GM18508 (cell line): ENCODE measurements around the gene ARHGAP21.
A peak's percentile ranks its signal among the peaks of the same experiment; 100 is the strongest.

Experiments used
- ATAC-seq: cut with Tn5 transposase; IDR thresholded peaks from one replicate; pipeline ENCODE4 v1.9.1; 2021; ENCODE audit warnings: moderate number of reproducible peaks; ENCODE audit not compliant: insufficient read depth, unreplicated experiment

Gene ARHGAP21

DNA sequence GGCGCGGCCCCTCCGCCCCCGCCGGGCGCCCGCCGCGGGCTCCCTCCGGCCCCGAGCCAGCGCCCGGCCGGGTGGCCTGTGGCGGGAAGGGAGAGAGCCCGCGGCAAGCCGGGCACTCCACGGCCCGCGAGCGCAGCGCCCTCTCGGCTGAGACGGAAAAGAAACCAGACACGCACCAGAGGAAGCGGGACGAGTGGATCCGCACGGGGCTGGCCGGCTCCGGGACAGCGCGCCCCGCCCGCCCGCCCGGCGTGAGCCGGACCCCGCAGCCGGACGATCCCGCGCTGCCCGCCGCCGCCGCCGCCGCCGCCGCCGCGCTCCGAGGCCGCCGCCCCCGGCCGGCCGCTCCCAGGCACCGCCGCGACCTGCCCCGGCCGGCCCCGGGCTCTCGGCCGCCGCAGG lies 300 bp downstream of the ARHGAP21 start:
- peak; percentile 5 for ATAC-seq

DNA sequence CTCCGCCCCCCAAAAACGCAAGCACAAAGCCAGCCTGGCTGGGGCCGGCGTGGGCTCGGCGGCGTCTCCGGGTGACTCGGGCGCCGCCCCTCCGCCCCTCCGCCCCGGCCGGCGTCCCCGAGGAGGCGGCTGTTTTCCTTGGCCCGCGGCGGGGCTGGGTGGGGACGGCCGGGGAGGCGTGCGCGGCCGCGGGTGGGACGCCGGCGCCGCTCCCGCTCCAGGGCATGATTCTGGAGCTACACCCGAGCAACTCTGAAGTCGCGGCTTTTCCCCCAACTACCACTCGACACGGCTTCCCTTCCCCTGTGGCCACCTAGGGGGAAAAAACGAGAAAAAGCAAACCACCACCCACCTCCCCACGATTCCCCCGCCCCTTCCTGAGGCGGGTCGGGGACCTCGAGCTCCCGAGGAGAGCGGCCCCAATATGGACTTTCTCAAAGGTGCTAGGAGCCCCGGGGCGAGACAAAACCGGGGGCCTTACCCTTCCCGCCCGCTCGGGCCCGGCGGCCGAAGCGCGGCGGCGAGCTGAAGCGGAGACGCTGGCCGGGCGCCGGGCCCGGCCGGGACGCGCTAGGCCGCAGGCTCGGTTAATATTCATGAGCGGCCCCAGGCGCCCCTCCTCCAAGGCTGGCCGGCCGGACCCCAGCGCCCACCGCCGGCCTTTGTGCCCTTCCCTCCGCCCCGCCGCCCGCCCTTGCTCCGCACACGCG lies 856 bp downstream of the ARHGAP21 start:
- no peak for ATAC-seq

DNA sequence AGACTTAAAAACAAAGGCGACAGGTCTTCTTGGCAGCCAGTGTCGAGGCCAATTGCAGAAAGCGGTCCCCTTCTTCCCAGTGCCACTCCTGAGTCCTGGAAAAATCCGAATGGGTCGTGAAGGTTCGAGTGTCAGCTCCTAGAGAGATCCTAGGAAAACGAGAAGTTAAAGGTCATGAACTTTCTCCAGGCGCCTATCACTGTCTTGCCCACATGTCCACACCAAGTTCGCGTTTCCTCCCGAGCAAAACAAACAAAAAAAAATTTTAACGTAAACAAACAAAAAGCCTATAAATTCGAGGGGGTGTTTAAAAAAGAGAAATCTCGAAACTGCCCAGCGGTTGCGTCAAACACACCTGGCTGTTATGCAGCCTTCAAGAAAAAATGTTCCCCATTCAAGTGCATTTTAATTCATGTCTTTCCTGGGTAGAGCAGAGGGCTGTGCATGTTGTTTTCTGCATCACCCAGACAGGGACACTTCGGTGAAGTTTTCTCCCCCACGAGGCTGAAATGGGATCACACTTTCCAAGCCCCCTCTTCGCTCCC lies 1.5 kb downstream of the ARHGAP21 start:
- no peak for ATAC-seq

DNA sequence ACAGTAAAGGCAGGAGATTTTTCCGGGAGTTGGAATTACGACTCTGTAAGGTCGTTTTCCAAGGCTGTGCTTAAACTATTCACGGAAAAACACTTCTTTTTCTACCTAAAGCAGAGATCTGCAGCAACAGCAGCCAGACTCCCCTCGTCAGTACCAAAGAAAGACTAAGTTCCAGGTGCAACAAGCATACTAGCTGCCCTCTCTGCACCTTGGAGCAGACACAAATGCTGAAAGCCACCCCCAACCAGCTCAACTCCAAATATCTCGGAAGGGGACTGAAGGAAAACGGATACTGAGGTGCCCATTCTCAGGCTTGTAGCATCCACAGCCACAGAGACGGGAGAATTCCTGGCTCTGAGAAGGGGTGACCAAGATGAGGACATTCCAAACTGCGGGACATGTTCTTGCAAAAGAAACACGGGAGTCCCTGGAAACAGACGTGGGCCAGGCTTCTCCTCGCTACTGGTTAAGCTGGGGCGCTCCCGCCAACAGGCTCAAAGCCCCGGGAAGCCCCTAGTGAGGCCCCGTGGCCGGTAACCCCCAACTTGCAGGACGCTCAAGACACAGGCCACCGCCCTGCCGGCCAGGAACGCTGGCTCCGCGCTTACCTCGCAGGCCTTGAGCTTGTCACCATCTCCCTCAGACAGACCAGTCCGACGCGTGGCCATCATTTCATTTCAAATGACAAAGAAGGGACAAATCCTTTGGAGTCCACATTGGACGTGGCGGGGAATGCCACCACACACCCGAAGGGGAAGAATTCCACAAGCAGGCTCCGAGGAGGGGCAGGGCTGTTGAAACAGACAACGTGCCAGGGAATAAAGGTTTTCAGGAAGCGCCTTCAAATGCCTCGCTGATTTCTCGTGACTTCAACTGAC lies 2.2 kb downstream of the ARHGAP21 start:
- ATAC-seq, result no peak

DNA sequence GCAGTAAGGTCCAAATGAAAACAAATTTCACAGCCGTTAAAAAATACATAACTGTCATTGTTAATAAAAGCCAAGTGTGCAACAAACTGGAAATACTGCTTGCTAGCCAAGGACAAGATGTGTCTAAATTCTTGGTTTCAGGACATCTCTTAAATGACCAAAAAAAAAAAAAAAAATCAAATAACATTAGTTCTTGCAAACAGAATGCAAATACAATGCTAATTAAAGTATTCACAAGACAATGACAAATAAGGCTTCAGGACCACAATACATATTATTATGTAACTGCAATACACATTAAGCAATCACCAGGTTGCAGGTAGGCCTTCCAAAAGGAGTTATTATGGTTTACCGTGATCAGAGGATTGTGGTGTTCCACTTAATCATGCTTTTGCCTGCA lies 3.6 kb downstream of the ARHGAP21 start:
- no peak for ATAC-seq

DNA sequence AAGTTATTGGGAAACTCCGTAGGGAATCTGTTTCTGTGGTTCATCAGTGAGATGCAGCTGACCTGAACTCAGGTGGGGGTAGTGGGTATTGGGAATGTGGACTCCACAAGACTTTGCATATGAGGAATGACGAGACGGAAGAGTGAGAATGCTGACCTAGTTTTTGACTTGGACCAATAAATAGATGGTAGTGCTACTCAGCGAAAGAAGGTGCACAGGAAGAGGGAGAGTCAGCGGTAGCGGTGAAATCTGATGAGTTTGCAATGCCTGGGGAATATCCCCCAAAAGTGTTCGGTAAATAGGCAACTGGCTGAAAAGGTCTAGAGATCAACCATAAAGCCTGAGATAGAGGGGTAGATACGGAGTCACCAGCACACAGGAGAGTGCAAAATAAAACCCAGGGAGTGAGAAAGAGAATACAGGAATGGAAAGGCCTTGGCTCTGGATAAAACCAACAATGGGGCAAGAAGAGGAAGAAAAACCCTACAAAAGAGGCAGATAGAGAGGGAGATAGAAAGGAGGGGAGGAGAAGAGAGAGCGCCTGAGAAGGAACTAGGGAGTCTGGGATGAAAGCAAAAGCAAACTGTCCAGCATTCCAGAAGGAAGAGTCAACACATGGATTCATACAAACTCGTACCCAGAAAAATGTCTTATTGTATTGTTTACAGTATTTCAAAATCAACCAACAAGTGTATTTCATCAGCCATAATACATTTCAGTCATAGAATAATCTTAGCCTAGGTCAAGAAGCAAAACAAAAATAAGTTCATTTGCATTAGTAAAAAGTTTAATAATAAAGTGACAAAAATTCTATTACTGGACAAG lies 5.4 kb downstream of the ARHGAP21 start:
- no peak for ATAC-seq

DNA sequence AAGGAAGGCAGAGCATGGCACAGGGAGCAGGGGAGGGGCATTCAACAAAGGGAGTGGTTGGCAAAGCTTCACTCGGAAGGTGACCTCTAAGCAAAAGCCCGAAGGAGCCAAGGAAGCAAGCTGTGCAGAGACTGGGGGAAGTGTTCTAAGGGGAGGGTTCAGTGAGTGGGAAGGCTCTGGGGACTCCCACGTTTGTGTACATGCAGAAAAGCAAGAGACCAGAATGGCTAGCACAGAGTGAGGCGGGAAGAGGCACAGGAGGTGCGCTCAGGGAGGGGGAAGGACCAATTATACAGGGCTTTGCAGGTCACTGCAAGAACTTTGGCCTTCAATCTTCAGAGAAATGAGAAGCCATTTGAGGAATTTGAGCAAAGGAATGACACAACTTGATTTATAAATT lies 7.4 kb downstream of the ARHGAP21 start:
- ATAC-seq, result no peak

DNA sequence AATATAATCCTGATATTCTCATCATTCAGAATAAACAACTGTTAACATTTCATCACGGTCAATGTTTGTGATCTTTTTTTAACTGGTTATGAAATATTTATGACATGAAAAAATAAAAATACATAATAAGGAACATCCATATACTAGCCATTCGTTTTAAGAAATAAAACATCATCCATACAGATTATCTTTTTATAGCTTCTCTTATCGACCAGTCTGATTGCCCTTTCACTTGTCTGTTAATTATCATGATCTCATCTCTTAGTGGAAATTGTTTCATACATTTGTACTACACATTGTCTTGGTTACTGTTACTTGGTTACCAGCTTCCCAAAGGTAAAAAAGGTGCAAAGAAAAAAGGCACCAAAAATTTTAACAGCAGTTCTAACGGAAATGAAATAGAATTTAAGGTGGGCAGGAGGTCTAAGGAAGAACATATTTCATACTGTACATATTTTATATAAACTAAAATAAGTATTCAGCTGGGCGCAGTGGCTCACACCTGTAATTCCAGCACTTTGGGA lies 8.4 kb downstream of the ARHGAP21 start:
- no peak for ATAC-seq

DNA sequence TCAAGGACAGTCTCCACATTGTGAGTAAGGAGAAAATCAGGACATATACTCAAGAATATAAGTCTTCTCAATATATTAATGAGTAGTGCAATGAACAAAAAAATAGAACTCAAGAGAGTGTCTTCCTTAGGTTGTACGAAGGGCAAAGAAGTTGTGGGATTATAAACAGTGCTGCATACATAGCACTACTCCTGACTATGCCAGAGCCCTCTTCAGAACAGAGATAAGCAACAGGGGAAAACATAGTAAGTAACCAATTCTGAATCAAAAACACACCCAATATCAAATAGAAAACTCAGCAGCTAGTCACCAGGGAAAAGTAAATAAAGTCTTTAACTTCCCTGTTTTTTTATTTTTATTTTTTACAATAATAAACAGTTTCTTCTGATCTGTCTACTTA lies 10.6 kb downstream of the ARHGAP21 start:
- ATAC-seq, result no peak

DNA sequence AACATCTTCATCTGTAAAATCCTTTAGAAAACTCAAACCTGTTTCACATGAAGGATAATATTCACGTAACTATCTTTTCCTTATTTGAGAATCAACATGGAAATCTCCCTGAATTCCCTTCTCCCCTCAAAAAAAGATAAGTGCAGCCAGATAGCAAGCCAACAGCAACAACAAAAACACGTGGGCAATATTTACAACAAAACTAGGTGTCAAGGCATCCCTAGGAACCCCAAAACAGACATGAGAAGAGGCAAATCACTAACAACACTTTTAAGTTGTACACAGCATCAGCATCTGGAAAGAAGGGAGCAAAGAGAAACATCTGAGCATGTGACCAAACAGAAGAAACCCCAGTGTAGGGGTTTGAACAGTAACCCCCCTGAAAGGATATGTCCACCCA lies 12.2 kb downstream of the ARHGAP21 start:
- ATAC-seq, result no peak

DNA sequence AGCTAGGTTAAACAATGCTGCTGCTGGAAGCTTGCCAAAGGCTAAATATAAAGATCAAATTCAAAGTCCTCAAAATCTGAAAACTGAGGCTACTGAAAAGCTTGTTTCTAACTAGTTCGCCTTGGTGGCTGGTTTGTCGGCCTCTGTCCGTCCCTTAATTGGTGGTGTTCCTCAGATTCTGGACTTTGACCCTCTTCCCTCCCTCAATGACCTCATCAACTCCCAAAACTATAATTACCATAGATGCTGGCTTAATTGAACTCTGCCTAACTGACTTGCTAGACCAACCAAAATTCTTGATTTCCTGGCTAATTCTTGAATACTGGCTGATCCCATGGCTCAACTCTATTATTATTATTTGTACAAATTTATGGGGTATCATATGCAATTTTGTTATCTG lies 15.6 kb downstream of the ARHGAP21 start:
- ATAC-seq, result no peak

DNA sequence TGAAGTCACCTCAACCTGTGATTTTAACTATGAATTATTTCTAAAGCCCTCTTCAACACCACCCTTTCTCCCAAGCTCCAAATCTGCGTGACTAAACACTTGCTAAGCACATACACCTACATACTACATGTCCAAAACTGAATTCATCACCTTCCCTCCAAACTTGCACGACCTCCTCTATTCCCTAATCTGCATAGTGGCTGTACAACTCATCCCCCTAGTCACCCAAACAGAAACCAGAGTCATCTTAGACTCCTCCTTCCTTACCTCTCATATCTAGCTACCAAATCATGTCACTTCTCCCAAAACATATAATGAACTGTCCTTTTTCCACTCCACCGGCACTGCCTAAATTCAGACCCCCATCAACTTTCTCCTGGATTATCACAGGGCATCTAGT lies 16.2 kb downstream of the ARHGAP21 start:
- no peak for ATAC-seq

DNA sequence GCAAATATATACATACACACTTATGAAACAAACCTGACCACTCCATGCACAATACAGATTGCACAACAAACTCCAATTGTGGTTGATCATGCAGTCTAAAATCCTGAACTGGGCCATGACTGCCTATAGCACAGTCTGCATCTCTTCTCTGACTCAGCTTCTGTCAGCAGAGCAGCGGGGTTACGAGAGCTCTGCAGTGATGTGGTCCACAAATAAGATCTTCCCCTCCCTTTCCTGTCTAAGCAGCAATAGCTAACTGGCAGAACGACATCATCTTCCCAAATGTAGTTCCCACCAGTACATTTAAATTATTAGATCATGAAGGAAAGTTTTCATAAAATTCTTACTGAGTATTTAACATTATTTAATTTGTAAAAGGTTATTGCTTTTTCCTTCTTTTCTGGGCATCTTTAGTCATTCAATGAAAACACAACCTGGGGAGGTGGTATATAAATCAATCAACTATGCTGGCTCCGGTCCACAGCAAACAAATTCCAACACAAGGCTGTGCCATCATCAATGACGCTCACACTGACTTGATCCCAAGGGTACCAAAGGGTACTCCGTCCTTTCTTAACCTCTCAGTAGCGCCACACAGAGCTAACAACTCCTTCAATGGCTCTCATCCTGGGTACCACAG lies 17.1 kb downstream of the ARHGAP21 start:
- ATAC-seq, result no peak

DNA sequence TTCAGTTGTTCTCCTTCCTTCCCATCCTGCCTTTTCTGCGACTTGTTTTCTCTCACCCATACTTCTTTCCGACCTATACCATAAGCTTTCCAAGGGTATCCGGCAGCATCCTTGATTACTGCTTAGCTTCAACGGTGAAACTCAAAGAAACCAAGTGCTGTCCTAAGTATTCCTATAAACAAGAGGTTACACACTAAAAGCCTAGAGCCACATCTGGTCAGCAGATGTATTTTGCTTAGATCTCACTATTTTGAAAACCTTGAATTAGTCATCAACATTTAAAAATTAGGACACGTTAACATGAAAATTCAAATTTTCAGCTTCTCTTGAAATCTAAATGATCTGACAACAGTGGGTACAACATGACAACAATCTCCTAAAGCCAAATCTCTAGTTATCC lies 20.0 kb downstream of the ARHGAP21 start:
- no peak for ATAC-seq

DNA sequence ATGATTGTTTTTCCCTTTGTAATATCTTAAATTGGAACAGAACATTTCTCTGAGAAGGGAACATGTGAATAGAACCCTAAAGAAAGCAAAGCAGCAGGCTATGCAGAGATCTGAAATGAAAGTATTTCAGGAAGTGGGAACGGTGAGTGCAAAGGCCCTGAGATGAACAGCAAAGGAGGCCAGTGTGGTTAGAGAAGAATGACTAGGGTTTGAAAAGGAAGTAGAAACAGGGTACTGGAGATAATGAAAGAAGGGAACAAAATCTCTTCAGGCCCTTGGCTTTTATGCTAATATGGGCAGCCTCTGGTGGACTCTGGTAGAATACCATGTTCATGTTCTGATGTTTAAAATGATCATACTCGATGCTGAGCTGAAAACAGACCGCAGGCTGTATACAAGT lies 22.2 kb downstream of the ARHGAP21 start:
- peak; percentile 97 for ATAC-seq

DNA sequence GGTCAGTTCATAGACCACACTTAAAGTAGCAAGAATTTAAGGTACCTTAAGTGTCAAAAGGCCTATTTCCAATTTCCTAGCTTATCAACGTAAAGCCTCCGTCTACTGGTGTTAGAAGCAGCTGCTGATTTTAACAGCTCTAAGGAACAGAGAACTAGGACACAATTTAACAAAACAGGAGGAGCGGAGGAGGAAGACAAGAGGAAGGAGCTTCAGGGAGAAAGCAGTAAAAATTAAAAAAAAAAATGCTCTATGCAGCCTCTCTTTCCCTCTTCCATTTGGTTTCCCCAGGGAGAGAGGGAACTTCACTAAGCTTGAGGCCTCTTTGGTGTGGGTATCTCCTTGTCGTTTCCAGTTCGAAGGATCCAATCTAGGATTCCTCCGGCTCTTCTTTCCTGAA lies 22.7 kb downstream of the ARHGAP21 start:
- ATAC-seq, result no peak

DNA sequence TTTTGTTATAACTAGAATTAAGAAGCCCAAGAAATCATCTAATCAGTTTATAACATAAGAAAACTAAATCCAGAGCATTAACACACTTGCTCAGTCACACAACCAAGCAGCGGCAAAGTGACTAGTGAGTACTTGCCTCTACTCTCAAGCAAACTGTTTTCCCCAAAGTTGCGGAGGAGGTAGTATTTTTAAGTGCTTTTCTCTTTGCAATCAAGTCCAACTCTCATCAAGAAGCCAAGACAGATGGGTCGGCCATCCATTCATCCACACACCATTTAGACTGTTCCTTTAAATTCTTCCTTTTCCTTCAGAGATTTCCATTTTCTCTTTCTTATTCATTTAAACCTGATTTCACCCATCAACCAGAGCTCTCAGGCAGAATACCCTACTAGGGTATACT lies 25.4 kb downstream of the ARHGAP21 start:
- ATAC-seq, result no peak

DNA sequence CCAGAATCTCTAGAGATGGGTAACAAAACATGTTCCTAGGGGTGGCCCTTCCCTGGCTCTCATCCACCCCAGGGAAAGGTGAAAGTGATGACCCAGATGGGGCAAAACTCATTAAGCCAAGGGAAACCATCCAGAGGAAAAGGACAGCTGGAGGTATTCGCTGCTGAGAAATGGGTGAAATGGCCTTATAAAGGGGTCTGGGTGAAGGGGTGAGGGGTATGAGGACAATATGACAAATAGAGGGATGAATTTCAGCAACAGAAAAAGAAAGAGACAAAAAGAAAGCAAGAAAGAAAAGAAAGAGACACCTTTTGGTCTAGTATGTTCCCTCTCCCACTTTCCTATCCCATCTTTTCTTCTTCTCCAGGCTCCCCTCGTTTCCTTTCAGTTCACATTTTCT lies 26.6 kb downstream of the ARHGAP21 start:
- ATAC-seq, result no peak

DNA sequence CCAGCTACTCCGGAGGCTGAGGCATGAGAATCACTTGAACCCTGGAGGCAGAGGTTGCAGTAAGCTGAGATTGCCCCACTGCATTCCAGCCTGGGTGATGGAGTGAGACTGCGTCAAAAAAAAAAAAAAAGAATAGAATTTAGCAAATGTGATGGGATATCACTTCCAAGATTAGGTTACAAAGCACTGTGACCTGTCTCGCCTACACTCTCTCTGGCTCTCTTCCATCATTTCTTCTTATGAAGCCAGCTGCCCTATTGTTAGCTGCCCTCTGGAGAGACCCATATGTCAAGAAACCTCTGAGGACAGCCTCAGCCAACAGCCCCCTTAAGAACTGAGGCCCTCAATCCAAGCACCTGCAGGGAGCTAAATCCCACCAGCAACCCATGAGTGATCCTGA lies 28.2 kb downstream of the ARHGAP21 start:
- ATAC-seq, result no peak

DNA sequence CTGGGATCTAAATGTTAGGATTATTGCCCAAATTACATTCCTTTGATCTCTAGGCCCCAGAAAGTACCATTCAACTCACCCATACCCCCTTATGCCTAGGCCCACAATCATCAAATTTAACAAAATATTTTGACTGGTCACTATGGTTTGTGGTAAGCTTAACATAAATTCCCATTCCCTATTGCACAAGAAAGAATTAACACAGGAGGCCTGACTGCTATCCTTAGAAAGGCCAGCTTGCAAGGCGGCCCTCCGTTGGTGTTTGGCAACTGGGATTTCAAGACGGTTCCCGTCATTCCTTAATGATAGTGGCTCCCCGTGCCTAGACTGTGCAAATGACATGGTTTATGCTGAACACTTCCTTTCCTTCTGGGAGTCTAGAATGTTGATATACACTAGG lies 29.6 kb downstream of the ARHGAP21 start:
- no peak for ATAC-seq
